Endothelial cell of umbilical vein (primary cell): Measurements from ENCODE around the gene NOB1. TPM values are rescaled to one million over a fixed set of nuclear protein-coding genes. Genes with fewer than 3 reads are reported as not detected.

Experiments
- BruUV-seq: library from RNA; stranded (reverse); fragments of 400-500 nt; replicated peaks from 2 replicates; lab custom pipeline; 2021; lab: Mats Ljungman, UMichigan
- CTCF ChIA-PET: fragments of 300-600, 350-600 bp; sonication (Branson Sonifier 250); formaldehyde crosslinking; loops from one replicate; lab custom pipeline; 2021; ENCODE audit warnings: antibody characterized with exemption, inconsistent platforms; lab: Charles Lee
- POLR2A ChIA-PET: fragments of 300-600, 350-600 bp; sonication (Branson Sonifier 250); formaldehyde crosslinking; loops from one replicate; lab custom pipeline; 2021; ENCODE audit warnings: antibody characterized with exemption, inconsistent platforms; lab: Charles Lee
- DNase-seq: peaks from one replicate; pipeline ENCODE4 v3.0.0-alpha.2; 2011; ENCODE audit warnings: low read depth, low spot score
- FAIRE-seq: peaks from 2 replicates; lab custom pipeline; 2011; peaks lifted over from hg19 to GRCh38; lab: Jason Lieb, UNC
- H2AFZ ChIP-seq: 2 replicates; pipeline ENCODE4 v1.6.0; 2012; ENCODE audit warnings: low read depth, low read length, control low read depth, inconsistent platforms
- H3K27ac ChIP-seq: 2 replicates; pipeline ENCODE4 v1.5.1; 2011; ENCODE audit warnings: low read depth, mild to moderate bottlenecking, control low read depth, low read length, moderate library complexity; ENCODE audit not compliant: insufficient read depth
- H3K27me3 ChIP-seq, 2 experiments: 2 replicates each; pipeline versions ENCODE4 v1.6.0 to v1.6.1; 2011; ENCODE audit warnings: low read length in 2 of 2, mixed read lengths in 1 of 2; ENCODE audit not compliant: control insufficient read depth in 2 of 2, insufficient read depth in 2 of 2
- H3K36me3 ChIP-seq, 2 experiments: 2 replicates in 1 of 2; 3 replicates in 1 of 2; pipeline ENCODE4 v1.5.1; 2011; ENCODE audit warnings: low read length in 2 of 2, mild to moderate bottlenecking in 1 of 2, moderate library complexity in 1 of 2; ENCODE audit not compliant: control insufficient read depth in 2 of 2, insufficient read depth in 2 of 2; ENCODE audit errors: extremely low read depth in 1 of 2
- H3K4me1 ChIP-seq: 3 replicates; pipeline ENCODE4 v1.5.1; 2011; ENCODE audit warnings: mild to moderate bottlenecking, low read length; ENCODE audit not compliant: control insufficient read depth, insufficient read depth; ENCODE audit errors: extremely low read depth
- H3K4me2 ChIP-seq: 2 replicates; pipeline ENCODE4 v1.6.1; 2011; ENCODE audit warnings: low read length, control low read depth, mixed read lengths; ENCODE audit not compliant: insufficient read depth
- H3K4me3 ChIP-seq, 3 experiments: fragments of 200-600 bp in 1 of 3; sonication (generic), shearing (Covaris generic) in 1 of 3; replicated peaks in 1 of 3; 2 replicates each; pipeline ENCODE4 v1.5.1; 2011 to 2016; ENCODE audit warnings: control low read depth in 3 of 3, low read length in 3 of 3, mild to moderate bottlenecking in 2 of 3, inconsistent platforms in 1 of 3, low read depth in 1 of 3, moderate library complexity in 1 of 3; ENCODE audit not compliant: insufficient read depth in 1 of 3
- H3K79me2 ChIP-seq: 2 replicates; pipeline ENCODE4 v1.6.0; 2012; ENCODE audit warnings: low read length, inconsistent platforms; ENCODE audit not compliant: control insufficient read depth, insufficient read depth
- H3K9ac ChIP-seq: replicated peaks from 2 replicates; pipeline ENCODE3; 2011; ENCODE audit warnings: low read length, control low read depth; ENCODE audit not compliant: insufficient read depth; ENCODE audit errors: extremely low read depth
- H3K9me1 ChIP-seq: replicated peaks from 3 replicates; pipeline ENCODE4 v1.6.0; 2011; ENCODE audit warnings: mild to moderate bottlenecking, low read length; ENCODE audit not compliant: control insufficient read depth, insufficient read depth; ENCODE audit errors: extremely low read depth
- H3K9me3 ChIP-seq: replicated peaks from 2 replicates; pipeline ENCODE4 v1.5.1; 2012; ENCODE audit warnings: low read length, inconsistent platforms; ENCODE audit not compliant: control insufficient read depth, insufficient read depth
- H4K20me1 ChIP-seq: replicated peaks from 2 replicates; pipeline ENCODE3; 2011; ENCODE audit warnings: mild to moderate bottlenecking, low read length; ENCODE audit not compliant: control insufficient read depth, insufficient read depth; ENCODE audit errors: extremely low read depth
- EZH2 ChIP-seq: IDR thresholded peaks from 2 replicates; pipeline ENCODE4 v1.6.1; 2012; ENCODE audit warnings: borderline replicate concordance, low read depth, mild to moderate bottlenecking, moderate library complexity, low read length, inconsistent platforms; ENCODE audit not compliant: severe bottlenecking
- FOS ChIP-seq: IDR thresholded peaks from 2 replicates; pipeline ENCODE4 v1.6.1; 2011; ENCODE audit warnings: mild to moderate bottlenecking, low read length, moderate library complexity, borderline replicate concordance; ENCODE audit not compliant: insufficient read depth
- GATA2 ChIP-seq: IDR thresholded peaks from 2 replicates; pipeline ENCODE4 v1.7.0; 2011; ENCODE audit warnings: low read depth, mild to moderate bottlenecking, moderate library complexity, mixed read lengths, low read length; ENCODE audit not compliant: insufficient read length, insufficient read depth
- JUN ChIP-seq: IDR thresholded peaks from 2 replicates; pipeline ENCODE4 v1.6.1; 2011; ENCODE audit warnings: borderline replicate concordance, low read depth; ENCODE audit not compliant: insufficient read length, insufficient read depth
- MYC ChIP-seq: IDR thresholded peaks from one replicate; pipeline ENCODE4 v1.6.1; 2011; ENCODE audit warnings: mild to moderate bottlenecking, low read depth, low read length
- POLR2A ChIP-seq: IDR thresholded peaks from 2 replicates; pipeline ENCODE4 v1.6.1; 2012; ENCODE audit warnings: low read depth, mild to moderate bottlenecking, control low read depth, low read length
- POLR2AphosphoS5 ChIP-seq: IDR thresholded peaks from 2 replicates; pipeline ENCODE4 v1.6.1; 2012; ENCODE audit warnings: low read depth, mild to moderate bottlenecking, control low read depth, low read length, moderate library complexity; ENCODE audit not compliant: insufficient read depth
- dilution Hi-C: fragments of 300-500 bp; cut with MboI; formaldehyde crosslinking; loops from one replicate; pipeline ENCODE4 v1.15.0; 2019; ENCODE audit warnings: low sequenced_read_pairs; ENCODE audit not compliant: extremely low pct_ligation_motif_present
- intact Hi-C: fragments of 100-400 bp; cut with micrococcal nuclease; formaldehyde crosslinking; loops from one replicate; pipeline ENCODE4 v1.10.0; 2022
- polyA plus RNA-seq, 4 experiments: library from polyadenylated mRNA; depleted of rRNA in 3 of 4; stranded (reverse) in 3 of 4; unstranded in 1 of 4; fragments of >200 nt; gene quantifications; 2 replicates each; pipeline versions ENCODE4 v1.2.1 to v1.2.3, GENCODE V29; 2011 to 2012; ENCODE audit warnings: missing spikeins in 1 of 4
- total RNA-seq: library from RNA; stranded (reverse); gene quantifications from 2 replicates; pipeline ENCODE4 v1.2.3, GENCODE V29; 2021
- TF ChIP-seq, protein P1 (sequence below): IDR thresholded peaks from 2 replicates; pipeline ENCODE4 v1.6.1; 2011; ENCODE audit not compliant: insufficient read depth, insufficient read length
- TF ChIP-seq, protein P2 (sequence below), 2 donors: IDR thresholded peaks; 1 replicate in 1 of 2; 2 replicates in 1 of 2; pipeline ENCODE4 v1.5.1; 2011; ENCODE audit warnings: low read length in 2 of 2, mild to moderate bottlenecking in 2 of 2, moderate library complexity in 2 of 2, control low read depth in 1 of 2, inconsistent platforms in 1 of 2, low read depth in 1 of 2; ENCODE audit not compliant: insufficient read depth in 1 of 2; ENCODE audit errors: extremely low read depth in 1 of 2

Gene NOB1
- total and polyA plus RNA-seq, 2 donors (not counting 3 experiments of a cell fraction or from before 2014, with no cell fraction given) = 65.4 to 66.5 TPM

DNA sequence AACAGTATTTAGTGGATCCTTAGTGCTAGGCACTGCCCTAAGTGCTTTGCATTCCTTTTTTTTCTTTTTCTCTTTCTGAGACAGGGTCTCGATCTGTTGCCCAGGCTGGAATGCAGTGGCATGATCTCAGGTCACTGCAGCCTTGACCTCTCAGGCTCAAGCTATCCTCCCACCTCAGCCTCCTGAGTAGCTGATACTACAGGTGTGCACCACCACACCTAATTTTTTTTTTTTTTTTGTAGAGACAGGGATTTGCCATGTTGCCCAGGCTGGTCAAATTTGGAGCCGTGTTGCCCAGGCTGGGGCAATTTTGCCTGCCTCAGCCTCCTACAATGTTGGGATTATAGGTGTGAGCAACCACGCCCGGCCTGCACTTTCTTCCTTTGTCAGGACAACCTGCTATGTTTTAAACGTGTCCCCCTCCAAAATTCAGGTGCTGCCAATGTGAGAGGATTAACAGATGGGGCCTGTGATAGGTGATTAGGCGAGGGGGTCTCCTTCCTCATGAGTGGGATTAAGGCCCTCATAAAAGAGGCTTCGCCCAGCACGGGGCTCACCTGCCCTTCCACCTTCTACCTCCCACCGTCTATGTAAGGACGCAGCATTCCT is 33.8 kb downstream of the NOB1 start:
- no peak overlapping the region for H3K27ac ChIP-seq
- DNase-seq (no peak), FAIRE-seq (no peak)
- H3K27me3 ChIP-seq = no peaks in the 10 kb centered on the region
- dilution Hi-C loops = no loop called here
- no peaks in the 10 kb centered on the region for H3K9me1 ChIP-seq
- no peaks in the 10 kb centered on the region for H3K9me3 ChIP-seq
- peaks cover 62% of the 10 kb centered on the region for H3K79me2 ChIP-seq
- BruUV-seq = no TSS peak
- intact Hi-C loops = no loop called here
- H4K20me1 ChIP-seq = no peaks in the 10 kb centered on the region
- peaks cover 9 to 29% of the 10 kb centered on the region in 2 experiments for H3K36me3 ChIP-seq
- ChIA-PET CTCF (interaction anchor here (1.2 to 8.5 kb wide), 2 partner anchors 34 to 325 kb away, joined by 3 to 55 read pairs; partner anchors contain the start of gene NOB1), POLR2A (interaction anchor here (0.9 kb wide), 1 partner anchor 16 kb away, joined by 4 read pairs; no protein-coding TSS in a partner anchor)
- H2AFZ ChIP-seq = no peak overlapping the region
- H3K9ac ChIP-seq = no peak overlapping the region
- H3K4me1 ChIP-seq = peaks cover 22% of the 10 kb centered on the region
- no peak overlapping the region for H3K4me2 ChIP-seq
- TF ChIP-seq JUN = no peak
- TF ChIP-seq FOS = no peak
- no peak for TF ChIP-seq MYC
- TF ChIP-seq EZH2 = no peak
- TF ChIP-seq, protein P1, sequence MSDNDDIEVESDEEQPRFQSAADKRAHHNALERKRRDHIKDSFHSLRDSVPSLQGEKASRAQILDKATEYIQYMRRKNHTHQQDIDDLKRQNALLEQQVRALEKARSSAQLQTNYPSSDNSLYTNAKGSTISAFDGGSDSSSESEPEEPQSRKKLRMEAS = no peak
- no peak for TF ChIP-seq POLR2AphosphoS5
- no peak for TF ChIP-seq POLR2A
- no peak for TF ChIP-seq GATA2
- TF ChIP-seq, protein P2, sequence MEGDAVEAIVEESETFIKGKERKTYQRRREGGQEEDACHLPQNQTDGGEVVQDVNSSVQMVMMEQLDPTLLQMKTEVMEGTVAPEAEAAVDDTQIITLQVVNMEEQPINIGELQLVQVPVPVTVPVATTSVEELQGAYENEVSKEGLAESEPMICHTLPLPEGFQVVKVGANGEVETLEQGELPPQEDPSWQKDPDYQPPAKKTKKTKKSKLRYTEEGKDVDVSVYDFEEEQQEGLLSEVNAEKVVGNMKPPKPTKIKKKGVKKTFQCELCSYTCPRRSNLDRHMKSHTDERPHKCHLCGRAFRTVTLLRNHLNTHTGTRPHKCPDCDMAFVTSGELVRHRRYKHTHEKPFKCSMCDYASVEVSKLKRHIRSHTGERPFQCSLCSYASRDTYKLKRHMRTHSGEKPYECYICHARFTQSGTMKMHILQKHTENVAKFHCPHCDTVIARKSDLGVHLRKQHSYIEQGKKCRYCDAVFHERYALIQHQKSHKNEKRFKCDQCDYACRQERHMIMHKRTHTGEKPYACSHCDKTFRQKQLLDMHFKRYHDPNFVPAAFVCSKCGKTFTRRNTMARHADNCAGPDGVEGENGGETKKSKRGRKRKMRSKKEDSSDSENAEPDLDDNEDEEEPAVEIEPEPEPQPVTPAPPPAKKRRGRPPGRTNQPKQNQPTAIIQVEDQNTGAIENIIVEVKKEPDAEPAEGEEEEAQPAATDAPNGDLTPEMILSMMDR (IDR thresholded peaks at IDR 0.05; ENCODE audit: extremely low read depth in 1 of 2, insufficient read depth in 1 of 2, low read depth in 1 of 2, low read length in 2 of 2) = no peak
- no peak overlapping the region for H3K4me3 ChIP-seq
